Frontal cortex (tissue), 4 donors: Measurements from ENCODE around the gene TLX1. TPM values are rescaled to one million over a fixed set of nuclear protein-coding genes. Genes with fewer than 3 reads are reported as not detected.

Source experiments
- DNase-seq, 2 donors: peaks; one replicate each; pipeline ENCODE4 v3.0.0; 2012; ENCODE audit warnings: low spot score in 2 of 2
- FAIRE-seq: peaks from 2 replicates; lab custom pipeline; 2012; peaks lifted over from hg19 to GRCh38; lab: Jason Lieb, UNC
- total RNA-seq: library from RNA; depleted of rRNA; stranded (reverse); fragments of >200 nt; gene quantifications from one replicate; pipeline ENCODE4 v1.2.3, GENCODE V29; 2014
- donor health status: control.
- donor health status: control.
- donor health status: control.

TLX1 gene
- total RNA-seq = not detected

- FAIRE-seq (no peak), DNase-seq (peak in 1 of 2 donors; percentile 28)
Observed at GRCh38 chr10:101130984-101131961, at the start of gene TLX1. TLX1 (plus strand) TSS chr10:101131300; CDS start chr10:101131542, 242 bp downstream.

GRCh38 chr10:101085846-101086245 is 45.3 kb upstream of the TLX1 start:
- DNase-seq (no peak), FAIRE-seq (no peak)

DNA sequence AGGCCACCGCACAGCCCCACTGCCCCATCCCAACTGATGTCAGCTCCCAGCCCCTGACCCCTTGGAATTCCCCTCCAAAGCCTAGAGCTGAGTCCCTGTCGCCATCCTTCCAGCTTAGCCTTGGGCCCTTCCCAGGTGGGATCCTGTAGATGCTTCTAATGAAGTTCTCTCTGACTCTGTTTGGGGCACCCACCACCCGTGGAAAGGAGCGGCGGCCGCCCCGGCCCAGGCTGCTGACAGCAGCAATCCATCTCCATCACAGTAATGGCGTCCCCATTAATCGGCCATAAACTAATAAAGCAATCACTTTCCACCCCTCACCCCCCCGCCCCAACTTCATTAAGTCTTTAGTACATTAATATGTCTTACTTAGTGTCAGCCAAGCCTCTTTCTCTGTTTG is 43.7 kb upstream of the TLX1 start:
- FAIRE-seq (no peak), DNase-seq (no peak)

DNA sequence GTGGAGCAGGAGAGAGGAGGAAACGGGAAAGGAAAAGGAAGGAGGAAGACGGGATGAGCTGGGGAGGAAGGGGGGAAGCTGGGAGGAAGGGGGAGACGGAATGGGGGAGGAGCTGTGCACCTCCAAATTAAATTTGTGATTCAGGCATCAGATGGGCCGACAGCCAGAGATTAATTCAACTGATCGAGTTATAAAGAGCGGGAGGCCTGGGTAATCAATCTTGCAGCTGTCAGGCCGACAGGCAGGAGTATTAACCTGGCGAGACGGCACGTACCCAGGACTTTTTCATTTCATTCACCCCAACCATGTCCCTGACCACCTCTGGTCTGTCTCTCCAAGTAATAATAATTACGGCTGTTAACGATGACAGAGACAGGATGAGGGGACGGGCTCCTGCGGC is 43.1 kb upstream of the TLX1 start:
- no peak for FAIRE-seq
- DNase-seq = no peak

DNA sequence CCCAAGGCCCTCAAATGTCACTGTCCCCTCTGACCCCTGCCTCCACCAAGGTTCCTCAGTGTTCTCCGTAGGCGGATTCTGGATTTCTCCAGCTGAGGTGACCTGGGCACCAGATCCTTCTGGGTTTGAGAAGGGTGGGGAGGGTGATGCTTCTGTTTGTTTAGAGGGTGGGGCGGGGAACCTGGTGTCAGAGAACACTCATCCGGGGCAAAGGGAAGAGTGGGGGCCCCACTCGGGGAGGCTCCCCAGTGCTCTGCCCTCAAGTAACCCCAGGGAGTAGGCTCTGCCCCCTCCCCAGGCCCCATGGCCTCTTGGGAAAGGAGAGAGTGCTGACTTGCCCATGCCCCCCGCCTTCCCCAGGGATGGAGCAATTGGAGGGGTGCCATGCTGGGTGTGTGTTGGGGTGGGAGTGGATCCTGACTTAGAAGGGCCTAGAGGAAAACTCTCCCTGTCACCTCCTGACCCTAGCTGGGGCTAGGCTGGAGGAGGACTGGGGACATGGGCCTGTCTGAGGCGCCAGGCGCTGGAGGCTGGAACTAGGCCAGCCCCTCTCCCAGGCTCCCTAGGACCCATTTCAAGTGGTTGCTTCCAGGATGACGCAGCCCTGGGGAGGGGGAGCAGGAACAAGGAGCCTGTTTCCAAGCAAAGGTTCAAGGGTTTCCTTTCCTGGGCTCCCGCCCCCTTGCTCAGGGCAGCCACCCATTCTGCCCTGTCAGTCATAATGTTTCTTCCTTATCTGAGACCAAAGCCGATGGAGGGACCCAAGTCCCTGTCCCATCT is 41.4 kb upstream of the TLX1 start:
- DNase-seq (no peak), FAIRE-seq (no peak)

GRCh38 chr10:101090597-101090996 is 40.5 kb upstream of the TLX1 start:
- DNase-seq (no peak), FAIRE-seq (no peak)

DNA sequence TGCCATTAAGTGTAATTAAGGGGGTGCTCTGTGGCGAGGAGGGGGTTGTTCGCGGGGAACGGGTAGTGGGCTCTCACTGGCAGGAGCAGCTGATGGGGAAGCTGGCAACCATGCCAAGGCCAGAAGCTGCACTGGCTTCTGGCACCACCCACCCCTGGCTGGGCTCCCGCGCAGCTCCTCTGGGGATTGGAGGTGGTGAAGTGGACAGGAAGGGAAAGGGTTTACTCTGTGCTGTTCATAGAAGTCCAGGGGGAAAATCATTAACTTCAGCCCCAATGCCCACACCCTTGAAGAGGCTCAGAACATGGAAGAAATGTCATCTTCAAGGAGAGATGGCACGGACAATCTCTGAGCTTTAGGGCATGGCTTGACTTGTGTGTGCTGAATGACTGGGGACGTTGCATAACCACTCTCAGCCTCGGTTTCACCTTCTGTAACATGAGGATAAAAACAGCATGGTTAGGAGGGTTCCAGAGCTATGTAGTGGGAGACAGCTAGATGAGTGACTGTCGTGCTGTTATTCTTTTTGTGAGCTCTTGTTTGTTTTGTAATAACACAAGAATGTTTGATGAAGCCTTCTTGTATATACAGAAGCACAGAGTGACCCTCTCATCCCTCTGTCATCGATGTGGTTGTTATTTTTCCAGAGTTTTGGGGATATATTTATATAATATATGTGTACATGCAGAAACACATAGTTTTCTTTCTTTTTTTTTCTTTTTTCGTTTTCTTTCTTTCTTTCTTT is 39.4 kb upstream of the TLX1 start:
- FAIRE-seq (no peak), DNase-seq (no peak)

- no peak for DNase-seq
- FAIRE-seq = no peak
Observed at GRCh38 chr10:101092881-101093354, 38.2 kb upstream of the TLX1 start.

DNA sequence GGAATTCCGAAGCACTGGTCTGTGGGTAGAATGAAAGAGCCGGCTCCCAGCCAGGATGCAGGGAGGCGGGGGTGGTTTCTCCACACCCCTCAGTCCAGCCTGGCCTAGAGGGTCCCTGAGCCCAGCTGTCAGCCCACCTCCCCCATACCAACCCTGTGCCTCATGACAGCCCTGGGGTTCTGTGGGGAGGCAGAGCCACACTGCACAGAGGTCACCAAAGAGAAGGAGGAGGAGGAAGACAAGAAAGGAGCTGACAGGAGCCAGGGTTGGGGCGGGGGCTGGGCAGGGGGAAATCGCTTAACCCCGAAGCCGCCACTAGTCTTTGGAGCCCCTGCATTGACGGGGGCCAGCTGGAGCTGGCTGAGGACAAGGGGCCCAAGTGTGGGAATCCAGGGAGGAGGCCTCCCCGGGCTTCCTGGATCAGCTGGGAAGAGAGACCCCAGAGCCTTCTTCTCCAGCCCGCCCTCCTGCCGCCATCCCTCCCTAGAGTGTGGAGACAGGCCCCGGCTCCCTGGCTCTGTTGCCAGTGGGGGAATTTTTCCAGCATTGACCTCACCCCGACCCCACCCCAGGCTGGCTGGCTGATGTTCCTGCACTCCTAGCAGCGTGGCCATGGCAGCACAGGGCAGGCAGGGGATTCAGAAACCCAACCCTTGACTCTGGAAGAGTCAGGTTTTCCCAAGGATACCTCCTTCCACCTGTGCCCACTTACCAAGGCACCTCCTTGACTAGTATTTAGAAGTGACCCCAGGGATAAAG is 36.8 kb upstream of the TLX1 start:
- FAIRE-seq = no peak

DNA sequence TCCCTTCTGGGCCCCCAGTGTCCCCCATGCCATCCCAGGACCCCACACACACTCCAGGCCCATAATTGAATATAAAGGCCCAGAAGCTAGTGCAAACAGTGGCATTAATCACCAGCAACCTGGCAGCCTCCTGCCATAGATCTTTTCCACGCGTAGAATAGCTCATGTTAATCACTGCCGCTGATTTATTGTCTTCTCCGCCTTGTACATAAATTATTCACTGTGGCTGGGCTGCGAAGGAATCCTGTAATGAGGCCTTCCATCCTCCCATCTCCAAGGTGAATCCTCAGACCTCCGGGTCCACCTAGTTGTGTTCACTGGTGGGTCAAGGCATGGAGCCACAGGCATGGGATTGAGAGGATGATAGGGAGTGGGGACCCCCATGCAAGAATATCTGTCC is 36.1 kb upstream of the TLX1 start:
- FAIRE-seq = no peak
- no peak for DNase-seq

More for the DNA sequence above, 36.8 kb upstream of the TLX1 start:
- no peak for DNase-seq

GRCh38 chr10:101095550-101096213 is 35.4 kb upstream of the TLX1 start:
- FAIRE-seq = no peak
- DNase-seq = peak in 1 of 2 donors; percentile 49

DNA sequence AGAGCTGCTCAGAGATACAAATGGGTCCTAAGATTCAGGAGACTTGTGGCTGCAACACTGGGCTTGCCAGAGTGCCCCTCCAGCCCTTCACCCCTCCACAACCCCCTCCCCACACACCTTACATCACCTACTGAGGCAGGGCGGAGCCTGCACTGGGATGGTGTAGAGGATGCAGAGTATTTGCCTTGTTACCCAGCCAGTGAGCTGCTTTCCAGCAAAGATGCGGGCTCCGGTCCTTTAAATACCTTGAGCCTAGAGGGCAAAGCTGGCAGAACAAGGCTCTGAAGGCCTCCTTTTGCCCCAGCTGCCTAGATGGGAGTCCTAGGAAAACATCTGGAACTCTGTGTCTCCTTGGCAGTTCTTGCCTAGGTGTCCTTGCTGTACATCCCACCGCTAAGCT is 34.7 kb upstream of the TLX1 start:
- no peak for DNase-seq
- FAIRE-seq = no peak

DNA sequence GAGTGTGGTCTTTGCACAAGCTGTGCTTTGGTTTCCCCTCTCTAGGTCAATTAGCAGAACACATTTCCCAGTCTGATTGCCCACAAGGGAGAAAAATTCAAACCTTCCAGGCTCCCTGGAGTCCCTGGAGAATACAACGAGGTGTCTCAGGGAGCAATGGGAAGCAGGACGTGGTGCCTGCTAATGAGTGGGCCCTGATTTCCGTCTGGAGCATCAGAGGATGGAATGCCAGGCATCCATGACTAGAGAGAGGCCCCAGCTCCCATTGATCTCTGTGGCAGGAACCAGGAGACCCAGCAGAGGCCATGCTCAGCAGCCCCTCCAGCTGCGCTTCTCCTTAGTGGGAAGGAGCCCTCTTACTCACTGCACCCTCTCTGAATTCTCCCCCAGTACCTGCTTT is 33.2 kb upstream of the TLX1 start:
- DNase-seq (no peak), FAIRE-seq (no peak)

DNA sequence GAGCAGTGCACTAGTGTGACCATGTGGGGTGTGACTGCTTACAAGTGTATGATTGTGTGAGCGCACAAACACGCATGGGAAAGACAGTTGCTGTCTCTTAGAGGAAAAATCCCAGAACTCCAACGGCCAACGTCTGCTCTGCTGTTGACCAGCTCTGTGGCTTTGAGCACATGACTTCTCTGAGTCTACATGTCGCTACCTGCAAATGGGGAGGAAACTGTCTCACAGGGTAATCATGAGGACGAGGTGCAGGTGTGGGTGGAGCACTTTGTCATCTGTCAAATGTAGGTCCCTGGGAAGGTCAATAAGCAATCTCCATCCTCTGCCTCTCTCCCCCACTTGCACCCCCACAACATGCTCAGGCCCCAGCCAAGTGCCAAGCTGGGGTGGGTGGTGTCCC is 31.2 kb upstream of the TLX1 start:
- DNase-seq (no peak), FAIRE-seq (no peak)

- DNase-seq (no peak), FAIRE-seq (no peak)
Observed at GRCh38 chr10:101101372-101101881, 29.7 kb upstream of the TLX1 start.

GRCh38 chr10:101103430-101103829 is 27.7 kb upstream of the TLX1 start:
- FAIRE-seq (no peak), DNase-seq (no peak)

GRCh38 chr10:101106351-101106750 is 24.7 kb upstream of the TLX1 start:
- no peak for DNase-seq

DNA sequence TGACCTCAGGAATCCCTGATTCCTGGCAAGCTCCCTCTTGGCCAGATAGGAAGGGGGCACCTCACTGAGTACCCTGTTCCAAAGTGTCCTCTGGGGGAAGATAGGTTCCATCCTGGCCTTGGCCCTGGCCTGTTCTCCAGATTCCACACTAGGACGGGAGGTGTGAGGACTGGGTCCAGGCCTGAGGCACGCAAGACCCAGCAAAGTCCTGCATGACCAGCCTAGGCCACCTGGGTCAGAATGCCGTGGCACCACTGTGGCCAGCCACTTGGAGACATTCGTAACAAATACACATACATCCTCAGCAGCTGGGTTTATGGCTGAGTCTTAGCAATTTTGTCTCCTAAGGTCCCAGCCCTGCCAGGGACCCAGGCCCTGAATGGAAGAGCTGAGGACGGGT is 23.3 kb upstream of the TLX1 start:
- DNase-seq (no peak), FAIRE-seq (no peak)

More at GRCh38 chr10:101106351-101106750, 24.7 kb upstream of the TLX1 start:
- FAIRE-seq = no peak
